GM12878 (cell line): ENCODE data around the gene NAV2. TPM values are rescaled to one million over a fixed set of nuclear protein-coding genes. Genes with fewer than 3 reads are reported as not detected.

Source experiments
- ATAC-seq: fragments of 200-7000 bp; cut with Tn5 transposase; 3 replicates; pipeline ENCODE4 v1.9.1; 2020; ENCODE audit warnings: mild to moderate bottlenecking, moderate library complexity
- BruUV-seq: library from RNA; stranded (reverse); fragments of 400-500 nt; replicated peaks from 2 replicates; lab custom pipeline; 2021; lab: Mats Ljungman, UMichigan
- CTCF ChIA-PET: fragments of 300-600 bp; sonication (Branson Sonifier 250); formaldehyde crosslinking; extraction: SDS; loops from one replicate; lab custom pipeline; 2021; ENCODE audit warnings: inconsistent platforms; lab: Yijun Ruan, JAX
- POLR2A ChIA-PET: fragments of 350-600 bp; formaldehyde crosslinking; extraction: SDS; loops from one replicate; lab custom pipeline; 2021; ENCODE audit warnings: inconsistent platforms; lab: Charles Lee
- RAD21 ChIA-PET: fragments of 300-600 bp; sonication (Branson Sonifier 250); formaldehyde crosslinking; loops from one replicate; lab custom pipeline; 2023; ENCODE audit warnings: antibody characterized with exemption; ENCODE audit not compliant: unreplicated experiment; lab: Charles Lee
- SMC1A ChIA-PET: fragments of 300-600 bp; sonication (Branson Sonifier 250); formaldehyde crosslinking; loops from one replicate; lab custom pipeline; 2023; ENCODE audit not compliant: unreplicated experiment, uncharacterized antibody; lab: Charles Lee
- DNase-seq: peaks from one replicate; pipeline ENCODE4 v3.0.0-alpha.2; 2011; ENCODE audit warnings: low read depth, low spot score
- FAIRE-seq: peaks from 3 replicates; lab custom pipeline; 2011; peaks lifted over from hg19 to GRCh38; lab: Jason Lieb, UNC
- H2AFZ ChIP-seq: 2 replicates; pipeline ENCODE4 v1.6.0; 2011; ENCODE audit warnings: low read depth, low read length, control low read depth; ENCODE audit not compliant: control insufficient read depth
- H3K27ac ChIP-seq: 2 replicates; pipeline ENCODE4 v1.5.1; 2011; ENCODE audit warnings: control low read depth; ENCODE audit not compliant: control insufficient read depth, insufficient read depth
- H3K27me3 ChIP-seq, 2 experiments: replicated peaks in 1 of 2; 2 replicates each; pipeline versions ENCODE4 v1.6.0 to v1.6.1; 2011; ENCODE audit warnings: low read length in 1 of 2; ENCODE audit not compliant: control insufficient read depth in 2 of 2, insufficient read depth in 2 of 2
- H3K36me3 ChIP-seq, 2 experiments: 2 replicates each; pipeline ENCODE4 v1.5.1; 2011; ENCODE audit warnings: low read length in 1 of 2; ENCODE audit not compliant: control insufficient read depth in 2 of 2, insufficient read depth in 2 of 2
- H3K4me1 ChIP-seq: 2 replicates; pipeline ENCODE4 v1.6.1; 2011; ENCODE audit warnings: mild to moderate bottlenecking, low read length, moderate library complexity, mixed read lengths; ENCODE audit not compliant: control insufficient read depth, insufficient read depth
- H3K4me2 ChIP-seq: 2 replicates; pipeline ENCODE4 v1.6.0; 2011; ENCODE audit warnings: control low read depth; ENCODE audit not compliant: control insufficient read depth, insufficient read depth
- H3K4me3 ChIP-seq: fragments of 200-600 bp; sonication (generic); 2 replicates; pipeline ENCODE4 v1.5.1; 2016
- H3K79me2 ChIP-seq: 2 replicates; pipeline ENCODE4 v1.6.0; 2011; ENCODE audit warnings: low read length; ENCODE audit not compliant: control insufficient read depth, insufficient read depth
- H3K9ac ChIP-seq: 2 replicates; pipeline ENCODE4 v1.8.0; 2011; ENCODE audit warnings: low read length, control low read depth, mixed read lengths; ENCODE audit not compliant: control insufficient read depth, insufficient read depth
- H3K9me3 ChIP-seq: replicated peaks from 3 replicates; pipeline ENCODE4 v1.5.1; 2011; ENCODE audit warnings: mild to moderate bottlenecking, low read length; ENCODE audit not compliant: control insufficient read depth, insufficient read depth
- H4K20me1 ChIP-seq: 2 replicates; pipeline ENCODE4 v1.6.0; 2011; ENCODE audit not compliant: control insufficient read depth, insufficient read depth
- BHLHE40 ChIP-seq, 2 experiments: fragments of 450-650 bp in 1 of 2; IDR thresholded peaks; 2 replicates each; pipeline ENCODE4 v1.6.1; 2011 to 2017; ENCODE audit warnings: low read depth in 2 of 2, borderline replicate concordance in 1 of 2, improper control_type of control experiment in 1 of 2, low read length in 1 of 2, mild to moderate bottlenecking in 1 of 2
- KAT2A ChIP-seq: conservative IDR thresholded peaks from 2 replicates; pipeline ENCODE4 v1.6.1; 2011; ENCODE audit warnings: low read depth, low read length; ENCODE audit not compliant: control insufficient read depth
- PAX8 ChIP-seq: fragments of 450-650 bp; IDR thresholded peaks from 2 replicates; pipeline ENCODE4 v1.6.1; 2017; ENCODE audit warnings: mild to moderate bottlenecking, moderate library complexity
- SIX5 ChIP-seq: IDR thresholded peaks from 2 replicates; pipeline ENCODE4 v1.6.1; 2011; ENCODE audit warnings: mild to moderate bottlenecking, low read depth, low read length, moderate library complexity; ENCODE audit not compliant: severe bottlenecking
- SMC3 ChIP-seq: IDR thresholded peaks from 2 replicates; pipeline ENCODE4 v1.6.1; 2011; ENCODE audit warnings: low read length, improper control_type of control experiment, borderline replicate concordance
- ZNF207 ChIP-seq: fragments of 450-650 bp; IDR thresholded peaks from 2 replicates; pipeline ENCODE4 v1.6.1; 2014; ENCODE audit warnings: antibody characterized with exemption, mild to moderate bottlenecking, borderline replicate concordance
- WGBS: methylation state at CpG from one replicate; pipeline ENCODE4 v1.1.6; 2016; ENCODE audit warnings: low lambda C conversion rate; ENCODE audit not compliant: insufficient replicate concordance, insufficient coverage; ENCODE audit errors: missing lambda C conversion rate; 5-methylcytosine and 5-hydroxymethylcytosine counted together
- in situ Hi-C: fragments of 300-500 bp; cut with MboI; formaldehyde crosslinking; loops from 9 replicates; pipeline ENCODE4 v1.14.3; 2018; ENCODE audit warnings: mixed read lengths
- intact Hi-C: fragments of 100-400 bp; cut with micrococcal nuclease; formaldehyde crosslinking; loops from one replicate; pipeline ENCODE4 v1.14.2; 2022; ENCODE audit not compliant: unreplicated experiment
- polyA plus RNA-seq, 11 experiments: library from polyadenylated mRNA; depleted of rRNA in 4 of 11; unstranded in 6 of 11; stranded (reverse) in 5 of 11; fragments of >200 nt; fragmentation: Nextera tagmentation in 4 of 11; fragmentation: Illumina TruSeq in 1 of 11; extraction: Ambion mirVana in 4 of 11; extraction: Trizol in 1 of 11; gene quantifications; 1 replicate in 1 of 11; 2 replicates in 10 of 11; pipeline versions ENCODE4 v1.2.1 to v1.2.3, GENCODE V29; 2011 to 2016; ENCODE audit warnings: inconsistent platforms in 2 of 11, missing spikeins in 2 of 11, low read depth in 1 of 11
- total RNA-seq, 4 experiments: library from RNA; depleted of rRNA in 3 of 4; stranded (reverse); fragments of >200 nt in 3 of 4; fragmentation: Illumina TruSeq in 1 of 4; extraction: Trizol in 1 of 4; gene quantifications; 2 replicates each; pipeline versions ENCODE4 v1.2.1 to v1.2.3, GENCODE V29; 2013 to 2021
- TF ChIP-seq, protein P1 (sequence below): IDR thresholded peaks from 2 replicates; pipeline ENCODE4 v1.6.1; 2012; ENCODE audit warnings: low read depth, low read length, improper control_type of control experiment
- TF ChIP-seq, protein P2 (sequence below): IDR thresholded peaks from 2 replicates; pipeline ENCODE4 v1.6.1; 2012; ENCODE audit warnings: low read length, inconsistent platforms

NAV2 gene
- total and polyA plus RNA-seq, 10 of the 15 experiments (the other 5 are each of a cell fraction or from before 2014, with no cell fraction given) = 0.35 to 6.1 (median 1.1) TPM

DNA sequence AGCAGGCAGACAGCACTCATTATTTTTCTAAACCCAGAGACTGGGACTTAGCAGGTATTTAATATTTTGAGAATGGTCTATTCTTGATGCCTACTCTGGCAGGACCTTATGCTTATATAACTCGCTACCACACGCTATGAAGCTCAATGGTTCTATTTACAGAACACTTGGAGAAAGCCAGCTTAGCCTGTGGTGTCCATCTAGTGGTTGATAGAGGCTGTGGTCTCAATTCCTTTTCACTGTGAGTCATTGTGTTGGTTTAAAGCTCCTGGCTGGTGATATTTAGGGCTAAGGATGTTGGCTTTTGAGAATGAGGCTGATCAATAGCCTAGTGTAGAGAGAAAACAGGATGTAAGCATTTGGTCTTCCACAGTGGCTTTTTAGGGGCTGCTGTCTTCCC lies 241.3 kb downstream of the NAV2 start:
- Histone ChIP-seq H3K27ac (no peak overlapping the region), H3K36me3 (no peaks in the 10 kb centered on the region), H2AFZ (no peak overlapping the region), H3K9ac (no peak overlapping the region), H3K9me3 (no peaks in the 10 kb centered on the region), H3K4me3 (no peak overlapping the region), H4K20me1 (no peaks in the 10 kb centered on the region), H3K79me2 (no peaks in the 10 kb centered on the region), H3K4me1 (peaks cover 7% of the 10 kb centered on the region), H3K4me2 (no peak overlapping the region), H3K27me3 (no peaks in the 10 kb centered on the region; a peak in 1 of 4 replicates)
- WGBS = 67% methylated on average over 2 of the region's 2 CpGs
- TF ChIP-seq SMC3 (no peak), PAX8 (no peak), ZNF207 (no peak), SIX5 (no peak), KAT2A (no peak), BHLHE40 (IDR thresholded peaks at IDR 0.05; ENCODE audit: borderline replicate concordance in 1 of 2, low read depth in 2 of 2, low read length in 1 of 2) (no peak)
- TF ChIP-seq, protein P1, sequence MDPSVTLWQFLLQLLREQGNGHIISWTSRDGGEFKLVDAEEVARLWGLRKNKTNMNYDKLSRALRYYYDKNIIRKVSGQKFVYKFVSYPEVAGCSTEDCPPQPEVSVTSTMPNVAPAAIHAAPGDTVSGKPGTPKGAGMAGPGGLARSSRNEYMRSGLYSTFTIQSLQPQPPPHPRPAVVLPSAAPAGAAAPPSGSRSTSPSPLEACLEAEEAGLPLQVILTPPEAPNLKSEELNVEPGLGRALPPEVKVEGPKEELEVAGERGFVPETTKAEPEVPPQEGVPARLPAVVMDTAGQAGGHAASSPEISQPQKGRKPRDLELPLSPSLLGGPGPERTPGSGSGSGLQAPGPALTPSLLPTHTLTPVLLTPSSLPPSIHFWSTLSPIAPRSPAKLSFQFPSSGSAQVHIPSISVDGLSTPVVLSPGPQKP = no peak
- TF ChIP-seq, protein P2, sequence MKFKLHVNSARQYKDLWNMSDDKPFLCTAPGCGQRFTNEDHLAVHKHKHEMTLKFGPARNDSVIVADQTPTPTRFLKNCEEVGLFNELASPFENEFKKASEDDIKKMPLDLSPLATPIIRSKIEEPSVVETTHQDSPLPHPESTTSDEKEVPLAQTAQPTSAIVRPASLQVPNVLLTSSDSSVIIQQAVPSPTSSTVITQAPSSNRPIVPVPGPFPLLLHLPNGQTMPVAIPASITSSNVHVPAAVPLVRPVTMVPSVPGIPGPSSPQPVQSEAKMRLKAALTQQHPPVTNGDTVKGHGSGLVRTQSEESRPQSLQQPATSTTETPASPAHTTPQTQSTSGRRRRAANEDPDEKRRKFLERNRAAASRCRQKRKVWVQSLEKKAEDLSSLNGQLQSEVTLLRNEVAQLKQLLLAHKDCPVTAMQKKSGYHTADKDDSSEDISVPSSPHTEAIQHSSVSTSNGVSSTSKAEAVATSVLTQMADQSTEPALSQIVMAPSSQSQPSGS = no peak
- no peak for FAIRE-seq
- intact Hi-C loops (loop anchor here (5.0 to 10.0 kb wide), 2 partner anchors 173 to 401 kb away; no protein-coding TSS in a partner anchor), in situ Hi-C loops (no loop called here)
- CTCF ChIA-PET = interaction anchor here (0.6 to 5.8 kb wide), 10 partner anchors 14 to 179 kb away, joined by 3 to 111 read pairs (median 6); no protein-coding TSS in a partner anchor
- no peak; the same call in 2 of the 3 replicates for ATAC-seq
- RAD21 ChIA-PET = interaction anchor here (1.1 to 1.5 kb wide), 2 partner anchors 10 to 179 kb away, joined by 3 to 4 read pairs; no protein-coding TSS in a partner anchor
- DNase-seq = no peak
- SMC1A ChIA-PET = interaction anchor here (1.0 to 2.3 kb wide), 4 partner anchors 25 to 179 kb away, joined by 3 to 8 read pairs (median 3); no protein-coding TSS in a partner anchor
- POLR2A ChIA-PET = interaction anchor here (1.0 kb wide), 1 partner anchor 26 kb away, joined by 3 read pairs; no protein-coding TSS in a partner anchor
- BruUV-seq = no TSS peak
